AML-193 (cell line): ENCODE results near the gene MXD1.
"Not testable (repeated sequence)": the region's sequence is repeated elsewhere in the genome, so short reads cannot be mapped to it uniquely, and the experiment has no call there.

ENCODE experiments used
- DNase-seq, 2 experiments: peaks; one replicate each; lab custom pipeline; 2025; lab: John Stamatoyannopoulos, UW

The MXD1 gene

GRCh38 chr2:69933254-69933828 is 18.4 kb downstream of the MXD1 start:
- DNase-seq, result peak; percentile 53 to 67

GRCh38 chr2:69933839-69934613 is 19.1 kb downstream of the MXD1 start:
- peak; percentile 36 to 53 for DNase-seq

- no peak for DNase-seq
Measured at GRCh38 chr2:69934614-69934908, 19.7 kb downstream of the MXD1 start.

DNA sequence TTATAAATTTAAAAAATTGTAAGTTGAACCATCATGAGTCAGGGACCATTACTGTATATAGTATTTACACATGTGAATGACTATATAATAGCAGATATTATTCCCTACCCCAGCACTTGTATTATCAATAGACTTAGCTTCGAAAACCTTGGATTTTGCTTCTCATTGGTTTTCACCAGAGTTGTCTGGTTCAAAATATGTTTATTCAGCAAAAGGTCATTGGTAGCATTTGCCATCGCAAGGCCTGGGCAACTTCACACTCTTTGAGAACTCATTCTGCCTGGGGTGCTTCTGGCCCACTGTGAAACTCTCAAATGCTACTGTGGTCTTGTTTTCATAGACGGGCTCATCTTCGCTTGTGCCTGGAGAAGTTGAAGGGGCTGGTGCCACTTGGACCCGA is 20.1 kb downstream of the MXD1 start:
- no peak for DNase-seq

- no peak for DNase-seq
Measured at GRCh38 chr2:69936906-69937305, 22.0 kb downstream of the MXD1 start.

DNA sequence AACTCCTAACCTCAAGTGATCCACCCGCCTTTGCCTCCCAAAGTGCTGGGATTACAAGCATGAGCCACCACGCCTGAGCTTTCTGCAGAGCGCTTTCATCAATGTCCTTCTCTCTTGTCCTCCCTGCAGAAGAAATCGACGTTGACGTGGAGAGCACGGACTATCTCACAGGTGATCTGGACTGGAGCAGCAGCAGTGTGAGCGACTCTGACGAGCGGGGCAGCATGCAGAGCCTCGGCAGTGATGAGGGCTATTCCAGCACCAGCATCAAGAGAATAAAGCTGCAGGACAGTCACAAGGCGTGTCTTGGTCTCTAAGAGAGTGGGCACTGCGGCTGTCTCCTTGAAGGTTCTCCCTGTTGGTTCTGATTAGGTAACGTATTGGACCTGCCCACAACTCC is 23.1 kb downstream of the MXD1 start:
- DNase-seq, result no peak

DNA sequence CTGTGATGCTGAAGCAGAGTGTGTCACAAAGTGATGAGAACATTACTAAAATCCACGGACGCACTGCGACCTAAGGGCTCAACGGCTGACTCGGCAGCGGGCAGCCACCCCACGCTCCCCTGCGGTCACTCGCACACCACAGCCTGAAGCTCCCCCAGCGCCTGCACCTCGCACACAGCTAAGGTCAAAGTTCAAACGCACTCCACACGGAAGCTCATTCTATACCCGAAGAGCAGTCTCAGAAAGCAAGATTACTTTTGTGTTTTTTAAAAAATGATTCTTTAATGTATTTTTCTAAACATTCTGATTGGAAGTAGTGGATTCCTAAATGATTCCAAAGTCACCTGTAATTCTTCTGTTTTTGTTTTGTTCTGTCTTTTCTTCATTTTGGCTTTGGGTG is 24.8 kb downstream of the MXD1 start:
- DNase-seq, result no peak

- no peak for DNase-seq
Measured at GRCh38 chr2:69940691-69941090, 25.8 kb downstream of the MXD1 start.

- DNase-seq, result no peak
Measured at GRCh38 chr2:69943000-69943842, 28.3 kb downstream of the MXD1 start.

DNA sequence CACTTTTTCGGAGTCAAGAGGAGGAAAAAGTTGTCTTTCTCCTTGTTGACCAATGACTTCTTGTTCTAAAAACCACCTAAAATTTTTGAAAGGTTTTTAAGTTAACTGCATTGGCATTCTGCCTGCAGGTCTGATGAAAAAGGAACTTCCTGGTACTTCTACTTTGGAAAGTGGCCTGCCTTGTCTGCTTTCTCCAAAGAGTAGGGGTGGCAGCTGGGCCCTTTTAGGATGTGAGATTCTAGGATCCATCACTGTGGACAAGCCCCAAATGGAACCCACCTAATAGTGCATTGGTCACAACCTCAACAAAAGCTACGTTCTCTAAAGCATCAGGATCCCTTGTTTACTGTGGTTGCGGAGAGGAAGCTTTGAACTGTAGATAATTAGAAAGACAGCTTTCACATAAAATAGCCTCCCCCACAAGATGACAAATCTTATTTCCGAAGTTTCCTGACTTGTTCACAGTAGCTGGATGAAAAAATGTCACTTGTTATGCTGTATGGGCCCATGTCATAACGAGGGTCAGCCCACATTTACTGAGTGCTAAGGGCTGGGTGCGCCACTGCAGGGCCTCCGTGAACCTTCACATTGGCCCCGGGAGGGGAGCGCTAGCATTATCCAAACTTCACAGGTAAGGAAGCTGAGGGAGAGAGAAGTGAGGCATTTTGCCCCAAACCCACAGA is 29.1 kb downstream of the MXD1 start:
- DNase-seq, result peak; percentile 4 to 32

DNA sequence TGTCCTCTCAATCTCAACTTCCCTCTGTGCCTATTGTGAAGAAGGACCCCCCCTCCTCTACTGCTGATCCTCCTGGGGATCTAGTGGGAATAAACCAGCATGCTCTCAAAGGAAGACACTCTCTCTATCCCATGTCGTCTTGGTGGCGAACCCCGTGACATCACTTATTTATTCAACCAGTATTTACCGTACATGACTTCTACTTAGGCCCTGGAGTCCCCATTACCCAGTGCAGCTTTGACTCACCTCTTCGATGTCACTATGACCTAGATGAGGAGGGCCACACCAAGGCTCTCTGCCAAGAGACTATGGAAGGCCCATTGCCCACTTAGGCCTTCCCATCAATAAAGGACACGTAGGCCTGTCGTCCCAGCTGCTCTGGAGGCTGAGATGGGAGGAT is 29.8 kb downstream of the MXD1 start:
- no peak for DNase-seq

- peak; percentile 45 to 74 for DNase-seq
Measured at GRCh38 chr2:69945441-69945840, 30.5 kb downstream of the MXD1 start.

DNA sequence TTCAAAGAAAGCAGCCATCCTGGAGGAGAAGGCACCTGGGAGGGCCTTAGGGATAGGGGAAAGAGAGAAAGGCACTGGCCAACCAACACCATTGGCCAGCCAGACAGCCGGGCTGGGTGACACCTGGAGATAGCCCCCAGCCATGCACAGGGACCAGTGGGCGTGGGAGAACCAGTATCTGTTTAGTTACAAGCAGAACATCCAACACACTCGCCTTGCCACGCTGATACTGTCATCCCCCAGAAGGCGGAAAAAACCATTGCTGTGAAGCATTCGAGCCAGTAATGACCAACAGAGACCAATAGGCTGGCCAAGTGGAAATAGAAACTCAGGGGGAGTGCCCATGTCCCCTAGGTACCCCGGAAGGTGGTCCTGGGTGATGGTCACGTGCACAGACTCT is 31.0 kb downstream of the MXD1 start:
- DNase-seq, result no peak

DNA sequence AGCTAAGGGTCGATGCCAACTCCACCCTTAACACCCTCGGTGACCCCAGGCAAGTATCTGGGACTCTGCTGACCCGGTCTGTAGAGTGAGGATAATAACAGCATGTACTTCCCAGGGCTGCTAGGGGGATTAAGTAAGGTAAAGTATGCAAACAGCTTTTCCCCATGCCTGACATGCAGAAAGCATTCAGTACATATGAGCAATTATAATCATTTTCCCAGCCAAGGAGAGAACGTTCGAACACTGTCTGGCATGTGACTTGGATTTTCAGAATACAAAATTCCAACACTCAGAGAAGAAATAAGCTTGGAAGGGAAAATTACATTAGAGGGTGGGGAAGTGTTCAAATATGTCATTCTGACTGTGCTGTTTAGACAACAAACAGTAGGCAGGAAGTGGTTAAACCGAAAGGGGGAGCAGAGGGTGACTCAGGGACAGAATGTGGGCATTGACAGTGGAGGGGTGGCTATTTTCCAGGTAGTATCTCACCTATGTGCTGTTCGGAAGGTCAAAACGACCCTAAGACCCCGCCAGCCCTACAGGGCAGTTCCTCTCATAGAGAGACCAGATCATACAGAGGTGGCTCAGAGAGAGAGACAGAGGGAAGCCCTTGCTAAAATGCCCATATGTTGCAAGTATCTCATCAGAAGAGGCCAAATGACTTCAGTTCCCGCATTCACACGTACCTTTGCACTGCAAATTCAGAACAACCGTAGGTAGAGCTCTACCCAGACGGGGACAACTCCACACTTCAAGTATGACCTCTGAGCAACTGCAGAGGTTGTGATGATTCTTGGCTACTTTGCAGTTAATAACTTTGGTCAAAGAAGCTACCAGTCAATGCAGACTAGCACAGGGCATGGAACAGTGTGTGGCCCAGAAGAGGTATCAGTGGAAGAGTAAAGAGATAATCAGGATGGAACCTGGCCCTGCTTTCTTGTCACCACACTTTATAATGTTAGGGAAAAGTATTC is 31.7 kb downstream of the MXD1 start:
- DNase-seq, result peak; percentile 56 to 58

- no peak for DNase-seq
Measured at GRCh38 chr2:69947325-69947931, 32.5 kb downstream of the MXD1 start.

DNA sequence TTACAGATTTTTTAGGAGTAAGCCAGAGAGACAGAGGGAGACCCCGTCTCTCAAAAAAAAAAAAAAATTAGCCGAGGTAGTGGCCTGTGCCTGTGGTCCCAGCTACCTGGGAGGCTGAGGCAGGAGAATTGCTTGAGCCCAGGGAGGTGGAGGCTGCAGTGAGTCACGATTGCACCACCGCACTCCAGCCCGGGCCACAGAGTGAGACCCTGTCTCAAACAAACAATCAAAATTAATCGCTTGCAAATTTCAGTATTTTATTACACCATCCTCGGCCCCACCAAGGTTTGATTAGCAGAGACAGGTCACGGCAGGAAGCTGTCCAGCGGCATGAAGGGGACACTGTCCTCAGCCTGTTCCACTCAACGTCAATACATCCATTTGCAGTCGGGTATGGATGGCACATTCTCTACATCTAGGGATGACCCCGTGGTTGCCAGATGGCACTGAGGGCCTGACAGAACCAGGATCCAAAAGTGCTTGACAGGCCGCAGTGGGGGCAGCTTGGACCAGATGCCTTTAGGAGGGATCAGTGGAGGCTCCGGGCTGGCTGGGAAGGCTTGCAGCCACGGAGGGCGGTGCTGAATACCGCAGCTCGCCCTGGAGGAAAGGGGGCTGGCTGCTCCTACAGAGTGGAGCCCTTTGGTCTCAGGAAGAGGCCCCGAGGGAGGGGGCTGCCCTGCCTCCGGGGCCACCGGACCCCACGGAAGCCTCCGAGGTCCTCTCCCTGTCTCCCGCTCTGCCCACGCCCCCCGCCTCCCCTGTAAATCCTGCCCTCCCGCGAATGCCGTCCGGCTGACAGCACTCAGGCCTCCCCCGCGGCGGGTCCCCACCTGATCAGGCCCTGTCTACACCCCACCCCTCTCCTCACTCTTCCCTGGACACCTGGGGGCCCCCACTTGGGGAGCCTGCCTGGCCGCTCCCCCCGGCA is 33.4 kb downstream of the MXD1 start:
- no peak for DNase-seq

- no peak for DNase-seq
Measured at GRCh38 chr2:69948963-69949645, 34.2 kb downstream of the MXD1 start.

DNA sequence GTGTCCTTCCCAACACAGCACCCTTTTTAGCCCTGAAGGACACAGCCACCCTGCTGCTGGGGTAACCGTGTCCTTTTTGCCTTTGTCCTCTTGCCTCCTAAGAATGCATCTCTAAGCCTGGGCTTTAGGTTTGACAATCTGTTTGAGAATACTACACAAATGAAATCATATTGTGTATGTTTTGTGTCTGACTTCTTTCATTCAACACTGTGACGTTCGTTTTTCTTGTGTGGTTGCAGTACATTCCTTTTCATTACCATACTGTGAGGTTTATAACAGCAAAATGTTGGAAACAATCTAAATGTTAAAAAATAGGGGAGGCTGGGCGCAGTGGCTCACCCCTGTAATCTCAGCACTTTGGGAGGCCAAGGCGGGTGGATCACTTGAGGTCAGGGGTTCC is 35.3 kb downstream of the MXD1 start:
- DNase-seq, result no peak

DNA sequence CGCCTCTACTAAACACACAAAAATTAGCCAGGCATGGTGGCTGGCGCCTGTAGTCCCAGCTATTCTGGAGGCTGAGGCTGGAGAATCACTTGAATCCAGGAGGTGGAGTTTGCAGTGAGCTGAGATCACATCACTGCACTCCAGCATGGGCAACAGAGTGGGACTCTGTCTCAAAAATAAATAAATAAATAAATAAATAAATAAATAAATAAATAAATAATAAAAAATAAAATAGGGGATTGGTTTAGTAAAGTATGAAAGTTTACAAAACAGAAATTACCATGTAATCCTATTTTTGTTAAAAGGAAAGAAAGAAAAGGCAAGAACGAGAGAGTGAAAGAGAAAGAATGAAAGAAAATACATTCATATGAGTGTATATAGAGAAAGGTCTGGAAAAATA is 35.8 kb downstream of the MXD1 start:
- not testable (repeated sequence) for DNase-seq
